ENCODE results near the gene PHLPP1.

GRCh38 chr18:62981566-62981965 is 266.2 kb downstream of the PHLPP1 start:
- no peak for TF ChIP-seq EZH2 (IDR thresholded peaks at IDR 0.05; ENCODE audit: low read length, unreplicated experiment)
- TF ChIP-seq CTCF (conservative IDR thresholded peaks at IDR 0.05; ENCODE audit: low read depth, low read length), result no peak
- TF ChIP-seq EZH2phosphoT487 (IDR thresholded peaks at IDR 0.05; ENCODE audit: borderline replicate concordance, low read length), result no peak

All from PC-3 (cell line).